H1 (cell line): ENCODE data around the gene RPL7A. TPM values are rescaled to one million over a fixed set of nuclear protein-coding genes. Genes with fewer than 3 reads are reported as not detected.

ENCODE experiments used
- CTCF ChIA-PET: fragments of 300-600 bp; sonication (Branson Sonifier 250); formaldehyde crosslinking; loops from one replicate; lab custom pipeline; 2021; ENCODE audit not compliant: partially characterized antibody; lab: Charles Lee
- POLR2A ChIA-PET: fragments of 300-600 bp; sonication (Branson Sonifier 250); formaldehyde crosslinking; loops from one replicate; lab custom pipeline; 2021; ENCODE audit warnings: inconsistent platforms; ENCODE audit not compliant: partially characterized antibody; lab: Charles Lee
- DNase-seq, 2 experiments: peaks; one replicate each; pipeline versions ENCODE4 v3.0.0 to v3.0.0-alpha.2; 2010 to 2022; ENCODE audit warnings: low spot score in 2 of 2, low read depth in 1 of 2, mixed read lengths in 1 of 2
- FAIRE-seq: peaks from 2 replicates; lab custom pipeline; 2011; peaks lifted over from hg19 to GRCh38; lab: Jason Lieb, UNC
- H2AFZ ChIP-seq: 2 replicates; pipeline ENCODE4 v1.8.1; 2012; ENCODE audit warnings: low read length, inconsistent platforms
- H2AK5ac ChIP-seq: 2 replicates; pipeline ENCODE4 v1.6.1; 2013; ENCODE audit warnings: low read depth, low read length
- H2BK120ac ChIP-seq: replicated peaks from 2 replicates; pipeline ENCODE3; 2013; ENCODE audit warnings: low read depth, low read length, inconsistent platforms
- H2BK12ac ChIP-seq: 2 replicates; pipeline ENCODE4 v1.6.1; 2013; ENCODE audit warnings: low read depth, low read length
- H2BK15ac ChIP-seq: 2 replicates; pipeline ENCODE4 v1.6.1; 2013; ENCODE audit warnings: low read length
- H2BK20ac ChIP-seq: 2 replicates; pipeline ENCODE4 v1.6.1; 2013; ENCODE audit warnings: low read length
- H2BK5ac ChIP-seq: 2 replicates; pipeline ENCODE4 v1.6.1; 2013; ENCODE audit warnings: low read depth, low read length
- H3K14ac ChIP-seq: 2 replicates; pipeline ENCODE4 v1.6.1; 2013; ENCODE audit warnings: inconsistent platforms; ENCODE audit not compliant: insufficient read length
- H3K18ac ChIP-seq: 2 replicates; pipeline ENCODE4 v1.6.1; 2013; ENCODE audit warnings: low read length; ENCODE audit errors: extremely low read depth
- H3K23ac ChIP-seq: 2 replicates; pipeline ENCODE4 v1.6.1; 2013; ENCODE audit warnings: inconsistent platforms; ENCODE audit not compliant: insufficient read length
- H3K23me2 ChIP-seq: 2 replicates; pipeline ENCODE4 v1.6.1; 2013; ENCODE audit warnings: low read depth, low read length
- H3K27ac ChIP-seq: 2 replicates; pipeline ENCODE4 v1.6.1; 2011; ENCODE audit warnings: low read depth, low read length, inconsistent platforms
- H3K27me3 ChIP-seq, 4 experiments: replicated peaks in 1 of 4; 1 replicate in 1 of 4; 2 replicates in 3 of 4; pipeline versions ENCODE4 v1.6.1 to v1.8.1; 2011 to 2013; ENCODE audit warnings: low read length in 3 of 4, mild to moderate bottlenecking in 3 of 4, inconsistent platforms in 2 of 4, mixed read lengths in 2 of 4, moderate library complexity in 1 of 4; ENCODE audit not compliant: control insufficient read depth in 3 of 4, insufficient read depth in 3 of 4; ENCODE audit errors: extremely low read depth in 1 of 4
- H3K36me3 ChIP-seq, 4 experiments: 2 replicates each; pipeline versions ENCODE4 v1.6.1 to v1.8.1; 2011 to 2013; ENCODE audit warnings: mild to moderate bottlenecking in 4 of 4, low read length in 3 of 4, moderate library complexity in 2 of 4, control low read depth in 1 of 4, inconsistent platforms in 1 of 4; ENCODE audit not compliant: insufficient read depth in 4 of 4, control insufficient read depth in 2 of 4
- H3K4ac ChIP-seq: replicated peaks from 2 replicates; pipeline ENCODE3; 2013; ENCODE audit warnings: low read length, low read depth, mixed read lengths, inconsistent platforms; ENCODE audit not compliant: insufficient read length
- H3K4me1 ChIP-seq, 4 experiments: replicated peaks in 1 of 4; 1 replicate in 1 of 4; 2 replicates in 3 of 4; pipeline versions ENCODE4 v1.6.1 to v1.8.1; 2011 to 2013; ENCODE audit warnings: low read length in 3 of 4, inconsistent platforms in 2 of 4, mixed read lengths in 1 of 4; ENCODE audit not compliant: insufficient read depth in 4 of 4, control insufficient read depth in 3 of 4
- H3K4me2 ChIP-seq, 2 experiments: 2 replicates each; pipeline versions ENCODE4 v1.6.1 to v1.8.1; 2011 to 2013; ENCODE audit warnings: low read depth in 2 of 2, low read length in 2 of 2, control low read depth in 1 of 2, inconsistent platforms in 1 of 2, mild to moderate bottlenecking in 1 of 2; ENCODE audit not compliant: insufficient read depth in 1 of 2
- H3K4me3 ChIP-seq, 4 experiments: fragments of 200-600, 300-600 bp in 1 of 4; sonication (generic), shearing (Covaris generic), sonication (Bioruptor Twin) in 1 of 4; 2 replicates each; pipeline versions ENCODE4 v1.5.1 to v1.8.1; 2011 to 2016; ENCODE audit warnings: low read length in 4 of 4, low read depth in 3 of 4, control low read depth in 2 of 4, inconsistent platforms in 2 of 4, mild to moderate bottlenecking in 2 of 4, mixed read lengths in 1 of 4, moderate library complexity in 1 of 4; ENCODE audit not compliant: insufficient read depth in 2 of 4; ENCODE audit errors: extremely low read depth in 1 of 4
- H3K56ac ChIP-seq: replicated peaks from 2 replicates; pipeline ENCODE3; 2013; ENCODE audit warnings: low read depth, mild to moderate bottlenecking, mixed read lengths, low read length, inconsistent platforms; ENCODE audit not compliant: insufficient read length
- H3K79me1 ChIP-seq: 2 replicates; pipeline ENCODE4 v1.6.1; 2013; ENCODE audit warnings: low read depth, low read length, control low read depth
- H3K79me2 ChIP-seq, 2 experiments: 2 replicates each; pipeline versions ENCODE4 v1.6.1 to v1.8.1; 2012 to 2013; ENCODE audit warnings: low read length in 2 of 2, mild to moderate bottlenecking in 2 of 2, inconsistent platforms in 1 of 2; ENCODE audit not compliant: insufficient read depth in 2 of 2, control insufficient read depth in 1 of 2
- H3K9ac ChIP-seq, 4 experiments: replicated peaks in 1 of 4; 1 replicate in 1 of 4; 2 replicates in 3 of 4; pipeline versions ENCODE4 v1.6.1 to v1.8.1; 2011 to 2013; ENCODE audit warnings: low read depth in 3 of 4, low read length in 3 of 4, control low read depth in 2 of 4, mild to moderate bottlenecking in 2 of 4, moderate library complexity in 2 of 4, inconsistent platforms in 1 of 4; ENCODE audit errors: extremely low read depth in 1 of 4
- H3K9me3 ChIP-seq, 2 experiments: 2 replicates each; pipeline versions ENCODE4 v1.6.1 to v1.8.1; 2012 to 2013; ENCODE audit warnings: mild to moderate bottlenecking in 2 of 2, moderate library complexity in 2 of 2, control low read depth in 1 of 2, inconsistent platforms in 1 of 2, low read depth in 1 of 2, low read length in 1 of 2, mixed read lengths in 1 of 2; ENCODE audit not compliant: insufficient read depth in 2 of 2
- H4K20me1 ChIP-seq, 2 experiments: replicated peaks in 1 of 2; 2 replicates each; pipeline versions ENCODE3 to v1.8.1; 2011 to 2013; ENCODE audit warnings: inconsistent platforms in 2 of 2, low read length in 2 of 2, mild to moderate bottlenecking in 1 of 2; ENCODE audit not compliant: insufficient read depth in 2 of 2, control insufficient read depth in 1 of 2
- H4K5ac ChIP-seq: 2 replicates; pipeline ENCODE4 v1.6.1; 2013; ENCODE audit warnings: low read length, low read depth, mixed read lengths, inconsistent platforms; ENCODE audit not compliant: insufficient read length
- H4K8ac ChIP-seq: 2 replicates; pipeline ENCODE4 v1.8.0; 2013; ENCODE audit warnings: mild to moderate bottlenecking, moderate library complexity, low read length, inconsistent platforms; ENCODE audit not compliant: insufficient read depth; ENCODE audit errors: extremely low read depth
- H4K91ac ChIP-seq: replicated peaks from 2 replicates; pipeline ENCODE3; 2013; ENCODE audit warnings: low read length, mixed read lengths, inconsistent platforms; ENCODE audit not compliant: insufficient read length
- POLR2AphosphoS5 ChIP-seq: IDR thresholded peaks from 2 replicates; pipeline ENCODE4 v1.6.1; 2011; ENCODE audit warnings: low read depth, low read length
- SUZ12 ChIP-seq: fragments of 200-600 bp; sonication (generic); IDR thresholded peaks from 2 replicates; pipeline ENCODE4 v1.6.1; 2012; ENCODE audit warnings: mild to moderate bottlenecking, inconsistent platforms, low read length, moderate library complexity, mixed read lengths
- WGBS, 2 experiments: shearing (Covaris generic) in 1 of 2; methylation state at CpG; one replicate each; pipeline versions ENCODE4 v1.1.6 to v1.1.7; 2013 to 2015; ENCODE audit warnings: low lambda C conversion rate in 2 of 2, mixed read lengths in 2 of 2, inconsistent platforms in 1 of 2, low coverage in 1 of 2, missing lambda C conversion rate in 1 of 2; ENCODE audit not compliant: insufficient replicate concordance in 2 of 2, insufficient coverage in 1 of 2, insufficient read length in 1 of 2; ENCODE audit errors: extremely low coverage in 1 of 2, missing lambda C conversion rate in 1 of 2; 5-methylcytosine and 5-hydroxymethylcytosine counted together
- polyA plus RNA-seq, 7 experiments: library from polyadenylated mRNA; depleted of rRNA in 3 of 7; stranded (reverse) in 5 of 7; unstranded in 2 of 7; fragments of >200 nt in 5 of 7; fragments of 200-250 nt in 2 of 7; gene quantifications; 1 replicate in 5 of 7; 2 replicates in 1 of 7; 4 replicates in 1 of 7; pipeline versions ENCODE4 v1.2.1 to v1.2.3, GENCODE V29; 2011 to 2013; ENCODE audit warnings: missing spikeins in 2 of 7, mixed read lengths in 2 of 7
- total RNA-seq: library from RNA; stranded (reverse); fragmentation: NEBNext Ultra II Directional; extraction: Animal tissue kit (Norgen Biotek cat#: 25700); gene quantifications from 2 replicates; pipeline ENCODE4 v1.2.1, GENCODE V29; 2021

The RPL7A gene
- total and polyA plus RNA-seq, 2 of the 8 experiments (the other 6 are each of a cell fraction or from before 2014, with no cell fraction given), result 2,578 to 2,783 TPM

GRCh38 chr9:133362359-133363044 is 14.5 kb downstream of the RPL7A start:
- CTCF ChIA-PET, result interaction anchor here (0.6 to 3.1 kb wide), 10 partner anchors 11 to 124 kb away, joined by 3 to 23 read pairs (median 3); no protein-coding TSS in a partner anchor
- peaks cover 23 to 31% of the 10 kb centered on the region in 2 experiments for H4K20me1 ChIP-seq

More at GRCh38 chr9:133362359-133363044, 14.5 kb downstream of the RPL7A start:
- H3K4ac ChIP-seq, result no peak overlapping the region
- H2BK12ac ChIP-seq, result no peak overlapping the region
- no peak overlapping the region for H2BK5ac ChIP-seq
- H4K91ac ChIP-seq, result no peak overlapping the region
- peaks cover 11% of the 10 kb centered on the region for H3K79me1 ChIP-seq
- H3K9me3 ChIP-seq, result no peaks in the 10 kb centered on the region
- H2AK5ac ChIP-seq, result no peak overlapping the region
- H2BK20ac ChIP-seq, result no peak overlapping the region
- H2AFZ ChIP-seq, result no peak overlapping the region
- H3K36me3 ChIP-seq, result peaks cover 15 to 60% (median 48%) of the 10 kb centered on the region in 4 experiments
- no peak overlapping the region for H3K9ac ChIP-seq
- FAIRE-seq (no peak), DNase-seq (no peak)
- no peak overlapping the region for H3K4me2 ChIP-seq
- no peak overlapping the region for H3K23ac ChIP-seq
- no peaks in the 10 kb centered on the region for H3K23me2 ChIP-seq
- H3K4me1 ChIP-seq, result peaks cover 0 to 2% (median under 1%) of the 10 kb centered on the region in 4 experiments; a peak in 2 of 7 replicates
- POLR2A ChIA-PET, result interaction anchor here (0.9 to 19.9 kb wide), 10 partner anchors 9 to 112 kb away, joined by 3 to 461 read pairs (median 6); partner anchors contain the start of genes MED22, RPL7A, SURF1 and SURF2
- H4K5ac ChIP-seq, result no peak overlapping the region
- H3K56ac ChIP-seq, result no peak overlapping the region
- peaks cover 0 to 18% of the 10 kb centered on the region in 2 experiments; a peak in 1 of 4 replicates for H3K79me2 ChIP-seq
- WGBS, 2 experiments, result 91% methylated on average over 15 of the region's 15 CpGs; no CpG with 5 or more reads in 1 of the 2 experiments
- no peak overlapping the region for H3K14ac ChIP-seq
- no peak overlapping the region for H2BK120ac ChIP-seq
- H3K27me3 ChIP-seq, result no peaks in the 10 kb centered on the region
- no peak overlapping the region for H4K8ac ChIP-seq
- H3K18ac ChIP-seq, result no peak overlapping the region
- TF ChIP-seq SUZ12 (no peak), POLR2AphosphoS5 (peak; percentile 23; the same call in 1 of the 2 replicates)
- no peak overlapping the region for H3K4me3 ChIP-seq
- no peak overlapping the region for H3K27ac ChIP-seq
- no peak overlapping the region for H2BK15ac ChIP-seq
